Fibroblast of mammary gland (primary cell): ENCODE data around the gene C12orf54.
"Not testable (repeated sequence)": the region's sequence is repeated elsewhere in the genome, so short reads cannot be mapped to it uniquely, and the experiment has no call there.

Source experiments
- DNase-seq: peaks from one replicate; pipeline ENCODE4 v3.0.0-alpha.2; 2010; ENCODE audit warnings: low read depth
- H3K4me3 ChIP-seq: 2 replicates; pipeline ENCODE4 v1.5.1; 2011; ENCODE audit warnings: low read depth, mild to moderate bottlenecking, low read length, moderate library complexity; ENCODE audit not compliant: control insufficient read depth
- TF ChIP-seq, protein P1 (sequence below): conservative IDR thresholded peaks from 2 replicates; pipeline ENCODE4 v1.5.1; 2011; ENCODE audit warnings: low read depth, low read length, inconsistent platforms; ENCODE audit not compliant: control insufficient read depth, insufficient read depth

The C12orf54 gene

DNA sequence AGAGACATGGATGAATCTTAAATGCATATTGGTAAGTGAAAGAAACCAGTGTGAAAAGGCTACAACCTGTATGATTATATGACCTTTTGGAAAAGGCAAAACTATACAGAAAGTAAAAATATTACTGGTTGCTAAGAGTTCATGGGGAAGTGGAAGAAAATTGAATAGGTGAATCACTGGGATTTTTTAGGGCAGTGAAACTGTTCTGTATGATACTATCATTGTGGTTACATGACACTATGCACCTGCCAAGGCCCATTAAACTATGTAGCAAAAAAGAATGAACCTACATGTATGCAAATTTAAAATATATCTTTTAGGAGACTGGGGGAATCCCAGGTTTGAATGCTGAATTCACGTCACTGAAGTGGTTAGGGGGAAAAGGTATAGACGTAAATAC lies 30.6 kb downstream of the C12orf54 start:
- no peak overlapping the region for H3K4me3 ChIP-seq
- TF ChIP-seq, protein P1, sequence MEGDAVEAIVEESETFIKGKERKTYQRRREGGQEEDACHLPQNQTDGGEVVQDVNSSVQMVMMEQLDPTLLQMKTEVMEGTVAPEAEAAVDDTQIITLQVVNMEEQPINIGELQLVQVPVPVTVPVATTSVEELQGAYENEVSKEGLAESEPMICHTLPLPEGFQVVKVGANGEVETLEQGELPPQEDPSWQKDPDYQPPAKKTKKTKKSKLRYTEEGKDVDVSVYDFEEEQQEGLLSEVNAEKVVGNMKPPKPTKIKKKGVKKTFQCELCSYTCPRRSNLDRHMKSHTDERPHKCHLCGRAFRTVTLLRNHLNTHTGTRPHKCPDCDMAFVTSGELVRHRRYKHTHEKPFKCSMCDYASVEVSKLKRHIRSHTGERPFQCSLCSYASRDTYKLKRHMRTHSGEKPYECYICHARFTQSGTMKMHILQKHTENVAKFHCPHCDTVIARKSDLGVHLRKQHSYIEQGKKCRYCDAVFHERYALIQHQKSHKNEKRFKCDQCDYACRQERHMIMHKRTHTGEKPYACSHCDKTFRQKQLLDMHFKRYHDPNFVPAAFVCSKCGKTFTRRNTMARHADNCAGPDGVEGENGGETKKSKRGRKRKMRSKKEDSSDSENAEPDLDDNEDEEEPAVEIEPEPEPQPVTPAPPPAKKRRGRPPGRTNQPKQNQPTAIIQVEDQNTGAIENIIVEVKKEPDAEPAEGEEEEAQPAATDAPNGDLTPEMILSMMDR, result no peak
- DNase-seq, result no peak

DNA sequence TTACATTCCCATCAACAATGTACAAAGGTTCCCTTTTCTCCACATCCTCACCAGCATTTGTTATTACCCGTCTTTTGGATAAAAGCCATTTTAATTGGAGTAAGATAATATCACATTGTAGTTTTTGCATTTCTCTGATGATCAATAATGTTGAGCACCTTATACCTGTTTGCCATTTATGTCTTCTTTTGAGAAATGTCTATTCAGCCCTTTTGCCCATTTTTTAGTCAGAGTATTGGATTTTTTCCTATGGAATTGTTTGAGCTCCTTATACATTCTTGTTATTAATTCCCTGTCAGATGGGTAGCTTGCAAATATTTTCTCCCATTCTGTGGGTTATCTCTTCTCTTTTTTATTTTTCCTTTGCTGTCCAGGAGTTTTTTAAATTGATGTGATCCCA lies 32.4 kb downstream of the C12orf54 start:
- H3K4me3 ChIP-seq, result no peak overlapping the region
- DNase-seq, result no peak
- TF ChIP-seq, protein P1, result no peak

DNA sequence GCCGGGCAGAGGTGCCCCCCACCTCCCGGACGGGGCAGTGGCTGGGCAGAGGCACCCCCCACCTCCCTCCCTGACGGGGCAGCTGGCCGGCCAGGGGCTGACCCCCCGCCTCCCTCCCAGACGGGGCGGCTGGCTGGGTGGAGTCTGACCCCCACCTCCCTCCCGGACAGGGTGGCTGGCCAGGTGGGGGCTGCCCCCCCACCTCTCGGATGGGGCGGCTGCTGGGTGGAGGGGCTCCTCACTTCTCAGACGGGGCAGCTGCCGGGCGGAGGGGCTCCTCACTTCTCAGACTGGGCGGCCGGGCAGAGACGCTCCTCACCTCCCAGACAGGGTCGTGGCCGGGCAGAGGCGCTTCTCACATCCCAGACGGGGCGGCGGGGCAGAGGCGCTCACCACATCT lies 38.1 kb downstream of the C12orf54 start:
- DNase-seq, H3K4me3 ChIP-seq: not testable (repeated sequence)

DNA sequence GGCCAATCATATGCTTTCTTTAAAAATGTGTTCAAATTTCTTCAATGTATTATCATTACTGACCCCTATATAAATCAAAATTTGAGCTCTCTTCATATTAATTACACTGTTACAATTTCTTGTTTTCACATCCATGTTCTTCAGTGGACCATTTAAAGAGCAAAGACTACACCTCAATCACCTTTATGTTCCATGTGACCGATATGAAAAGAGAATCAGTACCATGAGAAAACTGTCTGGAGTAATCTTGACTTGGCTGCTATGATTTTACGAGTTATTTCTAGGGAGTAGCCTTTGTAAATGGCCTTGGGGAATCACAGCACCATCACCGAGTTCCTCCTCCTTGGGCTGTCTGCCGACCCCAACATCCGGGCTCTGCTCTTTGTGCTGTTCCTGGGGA lies 43.0 kb downstream of the C12orf54 start, which contains the start of gene OR8S1:
Gene OR8S1 (plus strand): TSS at position 301 of the 400 bp plus-strand sequence. CDS start 0 bp downstream, at position 301.
- TF ChIP-seq, protein P1, result no peak
- DNase-seq, result no peak
- no peak within 1 kb of the TSS for H3K4me3 ChIP-seq

DNA sequence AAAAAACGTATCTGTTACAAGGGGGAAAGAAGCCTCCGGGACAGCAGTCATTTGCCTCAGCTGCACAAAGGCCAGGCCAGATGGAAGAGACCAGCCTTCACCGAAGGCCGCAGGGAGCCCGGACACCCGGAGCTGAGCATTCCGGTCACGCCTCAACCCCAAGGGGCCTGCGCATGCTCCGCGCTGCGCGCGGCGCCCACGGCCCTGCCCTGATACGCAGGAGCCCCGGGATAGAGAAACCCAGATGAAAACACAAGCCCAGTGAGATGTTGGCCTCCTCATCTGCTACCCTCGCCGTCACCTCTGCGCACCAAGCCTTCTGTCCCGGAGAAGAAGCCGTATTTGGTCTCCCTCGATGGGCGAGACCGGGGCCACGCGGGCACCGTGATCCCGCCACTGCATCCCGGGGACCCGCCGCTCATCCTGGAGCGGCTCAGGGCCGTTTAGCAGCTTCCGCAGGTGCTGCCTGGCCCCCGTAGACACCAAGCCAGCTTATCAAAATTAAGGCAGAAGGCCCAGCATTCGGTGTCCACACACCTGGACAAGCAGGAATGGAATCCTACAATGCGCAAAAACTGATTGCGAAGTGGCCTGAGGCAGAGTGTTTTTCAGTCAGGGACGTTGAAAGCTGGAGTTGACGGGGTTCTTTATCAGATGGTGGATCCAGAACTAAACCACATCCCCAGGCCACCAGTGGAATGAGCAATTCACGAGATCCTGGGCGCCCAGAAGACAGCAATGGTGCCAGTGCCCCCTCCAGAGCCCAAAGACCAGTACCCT lies 45.8 kb downstream of the C12orf54 start:
- H3K4me3 ChIP-seq, result no peak overlapping the region
- TF ChIP-seq, protein P1, result no peak
- DNase-seq, result no peak

DNA sequence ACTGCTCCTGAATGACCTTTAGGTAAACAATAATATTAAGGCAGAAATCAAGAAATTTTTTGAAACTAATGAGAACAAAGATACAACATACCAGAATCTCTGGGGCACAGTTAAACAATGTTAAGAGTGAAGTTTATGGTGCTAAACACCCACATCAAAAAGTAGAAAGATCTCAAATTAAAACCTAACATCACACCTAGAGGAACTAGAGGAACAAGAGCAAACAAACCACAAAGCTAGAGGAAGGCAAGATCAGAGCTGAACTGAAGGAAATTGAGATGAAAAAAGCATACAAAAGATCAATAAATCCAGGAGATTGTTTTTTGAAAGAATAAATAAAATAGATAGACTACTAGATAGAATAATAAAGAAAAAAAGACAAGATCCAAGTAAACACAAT lies 50.3 kb downstream of the C12orf54 start:
- no peak for DNase-seq
- no peak overlapping the region for H3K4me3 ChIP-seq
- TF ChIP-seq, protein P1, result no peak

DNA sequence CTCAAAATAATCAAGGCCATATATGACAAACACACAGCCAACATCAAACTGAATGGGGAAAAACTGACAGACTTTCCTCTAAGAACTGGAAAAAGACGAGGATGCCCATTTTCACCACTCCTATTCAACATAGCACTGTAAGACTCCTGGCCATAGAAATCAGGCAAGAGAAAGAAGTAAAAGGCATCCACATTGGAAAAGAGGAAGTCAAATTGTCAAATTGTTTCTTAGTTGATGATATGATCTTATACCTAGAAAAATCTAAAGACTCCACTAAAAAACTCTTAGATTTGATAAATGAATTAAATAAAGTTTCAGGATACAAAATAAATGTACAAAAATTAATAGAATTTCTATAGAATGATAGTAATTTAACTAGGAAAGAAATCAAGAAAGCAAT lies 54.3 kb downstream of the C12orf54 start:
- TF ChIP-seq, protein P1, result no peak
- DNase-seq, result no peak
- H3K4me3 ChIP-seq, result no peak overlapping the region
